Measurements from ENCODE around the gene GRK5.
"Not testable (repeated sequence)": the region's sequence is repeated elsewhere in the genome, so short reads cannot be mapped to it uniquely, and the experiment has no call there.

GRK5 gene

DNA sequence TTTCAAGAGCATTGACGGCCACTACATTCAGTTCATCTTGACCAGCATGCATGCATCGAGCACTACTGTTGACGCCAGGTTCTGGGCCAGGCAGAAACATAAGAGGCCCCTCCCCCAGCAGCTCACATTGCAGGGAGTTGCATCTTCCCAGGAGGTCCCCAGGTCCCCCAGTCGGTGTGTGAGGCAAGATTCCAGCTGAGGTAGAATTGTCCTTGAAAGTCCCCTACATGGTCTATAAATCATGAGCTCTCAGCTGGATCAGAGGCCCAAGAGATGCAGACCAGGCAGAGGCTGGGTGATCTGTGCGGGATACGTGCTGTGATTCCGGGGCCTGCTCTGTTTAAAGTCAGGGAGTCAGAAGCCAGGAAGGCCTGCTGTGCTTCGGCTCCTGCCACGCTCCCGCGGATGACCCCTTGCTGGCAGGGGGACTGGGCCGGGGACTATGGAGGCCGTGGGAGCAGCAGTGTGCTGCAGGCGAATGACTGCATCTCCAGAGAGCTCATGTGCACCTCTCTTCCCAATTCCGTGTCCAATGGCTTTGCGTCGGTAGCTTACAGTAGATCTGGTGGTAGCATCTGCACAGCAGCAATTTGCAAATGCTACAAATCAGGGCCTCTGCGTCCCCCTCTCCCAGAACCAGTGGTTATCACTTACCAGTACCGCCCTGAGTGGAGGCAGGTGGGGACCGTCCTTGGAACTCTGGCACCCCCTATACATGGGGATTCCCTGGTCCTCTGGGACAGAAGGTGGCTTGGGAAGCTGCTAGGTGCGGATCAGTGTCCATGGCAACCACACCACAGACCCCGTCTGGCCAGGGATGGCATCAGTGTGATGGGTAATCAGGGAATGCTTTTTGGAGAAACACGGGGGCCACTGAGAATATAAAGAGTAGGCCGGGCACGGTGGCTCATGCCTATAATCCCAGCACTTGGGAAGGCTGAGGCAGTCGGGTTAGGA is 241.5 kb downstream of the GRK5 start:
- no peak for DNase-seq

DNA sequence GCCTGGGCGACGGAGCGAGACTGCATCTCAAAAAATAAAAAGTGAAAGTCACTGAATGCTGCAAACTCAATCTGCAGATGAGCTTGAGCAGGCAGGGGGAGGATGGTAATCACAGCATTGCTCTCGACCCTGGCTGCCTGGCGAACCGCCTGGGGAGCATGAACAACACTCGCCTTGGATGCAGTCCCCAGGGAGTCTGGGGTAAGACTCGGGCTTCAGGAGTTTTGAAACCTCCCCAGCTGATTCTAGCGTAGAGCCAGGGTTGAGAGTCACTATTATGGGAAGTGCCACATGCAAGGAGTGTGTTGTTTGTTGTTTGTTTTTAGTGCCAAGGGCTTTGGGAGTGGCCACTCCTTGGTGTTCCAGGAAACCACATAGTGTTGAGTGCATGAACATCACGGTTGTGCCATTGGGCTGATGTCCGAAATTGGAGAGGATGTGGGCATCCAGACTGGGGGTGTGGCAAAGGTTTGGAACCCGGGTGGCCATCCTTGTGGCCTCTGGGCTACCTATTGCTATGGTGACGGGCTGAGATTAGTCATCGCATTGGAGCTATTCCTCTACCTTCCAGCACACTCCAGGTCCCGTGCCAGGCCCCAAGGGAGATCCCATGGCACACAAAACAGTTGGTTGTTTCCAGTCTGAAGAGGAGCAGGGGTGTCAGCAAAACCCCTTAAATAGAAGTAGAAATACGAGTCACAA is 242.5 kb downstream of the GRK5 start:
- DNase-seq: no peak

DNA sequence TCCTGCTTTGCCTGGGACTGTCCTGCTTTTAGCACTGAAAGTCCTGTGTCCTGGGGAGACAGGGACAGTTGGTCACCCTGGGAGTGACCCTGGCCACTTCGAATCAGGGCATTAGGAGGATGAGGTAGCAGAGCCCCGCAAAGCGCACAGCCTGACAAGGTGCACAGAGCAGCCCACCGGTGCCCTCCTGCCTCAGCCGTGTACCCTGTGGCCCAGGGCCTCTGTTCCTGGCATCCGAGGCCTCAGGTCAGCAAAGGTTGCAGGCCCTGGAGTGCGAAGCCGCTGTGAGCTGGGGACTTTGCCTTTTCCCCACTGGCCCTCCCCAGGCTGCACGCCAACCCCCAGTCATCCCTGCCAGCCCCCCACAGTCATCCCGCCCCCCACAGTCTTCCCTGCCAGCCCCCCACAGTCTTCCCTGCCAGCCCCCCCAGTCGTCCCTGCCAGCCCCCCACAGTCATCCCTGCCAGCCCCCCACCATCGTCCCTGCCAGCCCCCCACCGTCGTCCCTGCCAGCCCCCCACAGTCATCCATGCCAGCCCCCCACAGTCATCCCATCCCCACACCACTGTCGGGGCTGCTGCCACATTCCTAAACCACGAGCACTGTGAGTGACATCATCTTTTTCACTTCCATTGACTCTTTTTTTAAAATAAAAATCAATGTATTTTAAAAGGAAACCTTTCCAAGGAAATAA is 243.4 kb downstream of the GRK5 start:
- DNase-seq: no peak

DNA sequence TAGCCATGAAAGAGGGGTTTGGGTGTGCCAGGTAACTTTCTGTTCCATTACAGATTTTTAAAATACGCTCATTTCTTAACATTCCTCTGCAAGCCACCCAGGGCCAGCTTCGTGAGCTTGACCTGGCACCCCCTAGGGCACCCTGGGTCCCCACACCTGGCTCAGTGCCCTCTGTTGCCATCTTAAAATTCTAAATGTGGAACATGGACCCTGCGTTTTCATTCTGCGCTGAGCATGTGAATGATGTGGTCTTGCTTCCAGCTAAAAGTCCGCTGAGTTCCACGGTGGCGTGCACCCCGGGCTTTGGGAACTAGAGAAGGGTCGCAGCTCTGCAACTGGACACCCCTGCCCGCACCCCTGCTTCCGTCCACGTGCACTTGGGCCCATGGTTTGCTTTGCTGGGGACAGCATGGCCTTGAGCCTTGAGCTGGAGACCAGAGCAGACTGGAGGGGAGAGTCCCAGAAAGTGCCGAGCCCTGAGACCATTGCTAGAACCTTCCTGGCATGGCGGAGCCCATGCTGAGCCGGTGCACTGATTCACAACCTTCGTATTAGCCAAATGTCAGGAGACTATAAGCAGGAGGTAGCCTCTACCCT is 244.0 kb downstream of the GRK5 start:
- no peak for DNase-seq

DNA sequence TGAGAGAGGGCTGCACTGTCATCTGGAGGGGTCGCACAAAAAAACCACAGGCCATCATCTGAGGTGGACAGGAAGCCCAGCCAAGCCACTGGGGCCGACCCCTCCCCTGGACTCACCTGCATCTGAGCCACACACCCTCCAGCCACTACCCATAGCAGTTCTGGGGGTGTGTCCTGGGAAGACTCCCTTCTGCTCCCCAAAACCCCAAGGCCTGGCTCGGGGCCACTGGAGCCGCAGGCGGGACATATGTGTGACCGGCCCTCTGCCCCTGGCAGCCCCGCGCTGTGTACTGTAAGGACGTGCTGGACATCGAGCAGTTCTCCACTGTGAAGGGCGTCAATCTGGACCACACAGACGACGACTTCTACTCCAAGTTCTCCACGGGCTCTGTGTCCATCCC is 245.0 kb downstream of the GRK5 start:
- no peak for DNase-seq

DNA sequence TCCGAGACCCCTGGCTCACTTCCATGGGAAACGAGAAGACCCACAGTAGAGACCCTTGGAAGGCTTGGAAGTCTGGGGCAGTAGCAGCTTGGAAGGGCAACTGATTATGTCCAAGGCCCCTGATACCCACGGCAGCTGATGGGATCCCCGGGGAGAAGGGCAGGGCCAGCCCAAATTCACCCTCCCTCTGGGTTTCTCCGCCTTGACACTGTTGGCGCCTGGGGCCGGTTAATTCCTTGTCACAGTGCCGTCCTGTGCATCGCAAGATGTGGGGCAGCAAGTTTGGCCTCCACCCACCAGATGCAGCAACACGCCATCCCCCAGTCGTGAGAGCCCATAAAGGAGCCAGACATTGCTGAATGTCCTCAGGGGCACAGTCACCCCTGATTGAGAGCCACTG is 245.9 kb downstream of the GRK5 start:
- DNase-seq: no peak

DNA sequence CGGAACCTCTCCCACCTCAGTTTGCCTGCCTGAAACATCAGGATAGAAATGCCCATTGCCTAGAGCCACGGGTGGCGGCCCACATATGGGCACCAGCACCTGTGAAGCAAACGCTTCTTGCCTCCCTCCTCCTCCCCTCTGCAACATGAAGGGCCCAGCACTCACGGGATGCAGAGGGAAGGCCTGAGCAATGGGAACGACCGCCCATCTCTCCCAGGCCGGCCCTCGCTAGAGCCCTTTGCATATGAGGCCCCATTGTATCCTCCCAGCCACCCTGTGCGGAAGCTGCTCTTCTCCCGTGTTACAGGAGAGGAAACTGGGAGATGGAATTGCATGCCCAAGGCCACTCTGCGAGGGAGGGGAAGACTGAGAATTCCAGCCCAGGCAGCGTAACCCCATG is 246.9 kb downstream of the GRK5 start:
- no peak for DNase-seq

DNA sequence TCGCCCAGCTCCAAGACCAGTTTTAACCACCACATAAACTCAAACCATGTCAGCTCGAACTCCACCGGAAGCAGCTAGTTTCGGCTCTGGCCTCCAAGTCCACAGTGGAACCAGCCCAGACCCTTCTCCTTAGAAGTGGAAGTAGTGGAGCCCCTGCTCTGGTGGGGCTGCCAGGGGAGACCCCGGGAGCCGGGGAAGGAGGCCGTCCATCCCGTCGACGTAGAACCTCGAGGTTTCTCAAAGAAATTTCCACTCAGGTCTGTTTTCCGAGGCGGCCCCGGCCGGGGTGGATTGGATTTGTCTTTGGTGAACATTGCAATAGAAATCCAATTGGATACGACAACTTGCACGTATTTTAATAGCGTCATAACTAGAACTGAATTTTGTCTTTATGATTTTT is 247.6 kb downstream of the GRK5 start:
- no peak for DNase-seq

DNA sequence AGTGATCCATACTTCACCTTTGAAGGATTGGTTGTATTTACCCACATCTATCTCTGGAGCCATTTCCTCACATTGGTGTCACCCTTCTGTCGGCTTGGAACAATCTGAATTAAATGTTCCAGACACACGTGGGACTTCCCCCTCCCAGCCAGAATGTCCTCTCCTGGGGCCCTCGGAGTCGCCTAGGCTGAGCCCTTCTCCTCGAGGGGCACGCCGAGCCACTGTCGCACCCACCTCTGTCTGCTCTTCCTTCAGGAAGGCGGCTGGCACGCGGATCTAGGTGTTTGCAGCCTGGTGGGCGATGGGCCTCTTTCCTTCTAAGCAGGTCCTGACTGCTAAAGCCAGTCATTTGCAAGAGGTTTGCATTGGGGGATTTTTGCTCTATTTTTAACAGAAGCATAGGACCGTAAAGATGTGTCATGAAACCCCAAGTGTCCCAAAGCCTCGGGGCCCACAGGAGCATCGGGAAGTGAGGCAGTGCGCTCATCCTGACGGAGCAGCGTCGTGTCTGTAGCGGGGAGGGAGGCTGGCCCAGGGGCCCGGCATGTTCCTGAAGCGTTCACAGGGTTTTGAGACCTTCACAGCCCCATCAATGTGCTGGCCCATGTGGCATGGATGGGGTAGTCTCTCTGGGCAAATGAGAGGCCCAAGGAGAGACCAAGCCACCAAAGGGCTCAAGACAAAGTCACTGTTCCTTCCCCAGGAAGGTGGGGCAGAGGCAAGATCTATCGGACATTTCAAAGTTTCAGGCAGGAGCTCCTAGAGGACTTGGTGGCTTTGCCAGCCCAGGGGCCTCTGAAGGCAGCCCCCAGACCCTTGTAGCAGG is 248.5 kb downstream of the GRK5 start:
- no peak for DNase-seq

DNA sequence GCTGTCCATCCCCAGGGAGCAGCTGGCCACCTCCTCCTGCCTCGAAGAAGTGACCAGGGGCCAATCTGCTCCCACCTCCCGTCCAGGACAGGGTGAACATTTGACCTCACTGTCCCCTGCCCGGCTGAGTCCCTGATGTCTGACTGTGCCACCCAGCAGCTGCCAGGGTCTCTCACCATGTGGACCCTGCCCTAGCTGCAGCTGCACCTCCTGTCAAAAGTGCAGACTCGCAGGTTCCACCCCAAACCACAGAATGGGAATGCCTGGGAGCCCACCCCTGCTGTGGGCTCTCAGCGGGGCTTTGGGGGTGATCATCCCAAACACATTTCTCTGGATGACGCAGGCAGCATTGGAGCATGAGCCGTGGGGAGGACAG is 249.1 kb downstream of the GRK5 start:
- DNase-seq: no peak

DNA sequence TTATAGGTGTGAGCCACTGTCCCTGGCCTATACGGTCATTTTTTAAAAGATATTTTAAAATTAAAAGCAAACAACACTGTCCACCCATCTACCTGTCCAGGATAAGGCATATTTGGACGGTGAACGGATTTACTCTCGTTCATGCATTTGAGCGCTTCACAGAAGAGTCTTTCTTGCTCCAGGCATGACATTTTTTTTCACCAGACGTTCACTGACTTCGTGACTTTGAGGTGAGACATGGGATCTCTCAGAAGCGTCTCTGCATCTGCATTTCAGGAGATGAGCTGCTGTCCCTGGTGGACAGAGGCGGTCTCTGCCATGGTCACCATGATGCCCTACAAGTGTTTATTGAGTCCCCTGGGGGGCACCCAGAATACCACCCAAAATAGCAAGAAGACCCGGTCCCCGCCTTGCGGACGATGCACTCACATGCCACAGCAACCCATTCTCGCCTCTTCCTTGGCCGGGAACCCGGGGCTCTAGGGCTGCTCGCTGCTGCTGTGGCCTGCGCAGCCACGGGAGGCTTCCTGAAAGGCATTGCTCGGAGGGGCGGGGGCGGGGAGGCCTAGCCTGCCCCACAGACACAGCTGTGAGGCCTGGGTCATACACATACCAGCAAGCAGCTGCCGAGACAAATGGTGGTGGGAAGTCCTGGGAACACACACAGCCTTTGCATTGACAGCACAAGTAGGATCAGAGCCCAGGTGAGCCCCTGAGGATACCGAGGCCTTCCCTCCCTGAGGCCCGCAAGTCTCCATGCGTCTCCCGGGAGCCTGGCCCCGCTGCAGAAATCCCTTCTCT is 250.8 kb downstream of the GRK5 start:
- no peak for DNase-seq

DNA sequence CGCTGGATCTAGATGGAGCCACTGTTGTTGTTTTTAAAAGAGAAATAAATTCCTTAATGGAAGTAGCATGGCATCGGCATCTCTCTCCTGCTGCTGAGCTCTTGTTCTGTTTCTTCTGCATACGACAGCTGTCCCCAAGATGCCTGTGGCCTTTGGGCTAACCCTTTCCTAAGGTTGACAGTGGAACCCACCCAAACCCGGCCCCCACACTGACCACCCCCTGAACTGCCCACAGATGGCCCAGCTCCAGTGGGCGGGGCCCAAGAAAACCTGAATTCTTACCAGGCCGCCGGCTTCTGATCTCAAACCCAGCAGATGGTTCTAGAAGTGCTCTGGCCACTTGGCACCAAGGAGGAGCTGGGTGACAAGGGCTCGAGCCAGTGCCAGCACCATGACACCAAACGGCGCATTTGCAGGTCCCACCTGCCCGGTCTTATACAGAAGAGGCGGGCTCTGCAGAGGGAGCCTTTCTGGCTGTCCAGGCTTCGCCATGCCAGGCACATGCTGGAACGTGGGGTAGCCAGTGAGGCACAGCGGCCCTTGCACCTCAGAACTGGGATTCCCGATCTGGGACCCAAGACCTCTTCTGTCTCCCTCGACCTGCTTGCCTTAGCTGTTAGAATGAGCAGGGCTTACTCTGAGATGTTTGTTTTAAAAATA is 252.4 kb downstream of the GRK5 start:
- DNase-seq: no peak

DNA sequence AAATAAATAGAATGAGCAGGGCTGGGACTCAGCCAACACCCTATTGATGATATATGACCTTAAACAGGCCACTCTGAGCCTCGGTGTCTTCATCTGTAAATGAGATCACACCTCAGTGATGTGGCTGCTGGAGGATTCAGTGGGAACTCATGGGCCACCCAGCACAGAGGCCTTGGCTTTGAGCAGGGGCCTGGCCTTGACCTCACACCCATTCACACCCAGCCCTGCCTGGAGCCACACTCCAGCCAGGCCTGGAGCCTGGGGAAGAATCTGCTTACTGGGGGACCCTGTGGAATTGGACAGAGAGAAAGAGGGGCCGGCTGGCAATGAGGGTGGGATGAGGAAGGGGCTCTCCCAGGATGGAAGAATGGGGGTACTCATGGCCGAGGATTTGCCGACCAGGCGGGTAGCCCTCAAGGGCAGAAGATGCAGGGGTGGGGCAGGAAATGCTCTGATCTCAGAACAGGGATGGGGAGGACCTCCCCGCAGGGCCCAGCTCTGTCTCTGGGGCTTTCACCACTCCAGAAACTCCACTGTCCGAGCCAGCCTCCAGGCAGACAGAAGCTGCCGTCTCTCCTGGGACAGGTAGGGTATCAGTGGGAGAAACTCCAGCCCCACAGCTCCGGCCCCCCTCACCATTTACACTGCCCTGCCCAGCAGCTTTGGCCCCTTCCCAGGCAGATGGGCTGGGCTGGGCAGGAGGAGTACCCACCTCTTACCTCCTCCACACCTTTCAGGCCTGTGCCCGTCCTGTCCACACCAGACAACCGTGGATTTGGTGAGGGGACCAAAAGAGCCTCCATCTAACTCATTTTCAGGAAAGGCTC is 253.2 kb downstream of the GRK5 start:
- no peak for DNase-seq

DNA sequence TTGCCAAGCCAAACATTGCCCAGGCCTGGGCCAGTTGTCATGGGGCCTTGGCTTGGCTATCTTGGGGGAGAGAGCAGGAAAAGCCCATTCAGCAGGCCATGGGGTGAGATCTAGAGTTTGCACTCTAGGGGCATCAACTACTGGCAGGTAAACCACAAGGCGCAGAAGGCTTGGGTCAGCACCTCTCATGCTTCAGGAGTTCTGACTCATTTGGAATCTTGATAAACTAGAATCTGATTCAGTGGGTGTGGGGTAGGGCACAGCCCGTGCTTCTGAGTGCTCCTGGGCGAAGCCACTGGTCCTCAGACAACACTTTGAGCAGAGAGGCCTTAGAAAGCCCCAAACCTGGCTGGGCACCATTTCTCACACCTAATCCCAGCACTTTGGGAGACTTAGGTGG is 254.0 kb downstream of the GRK5 start:
- DNase-seq: no peak

DNA sequence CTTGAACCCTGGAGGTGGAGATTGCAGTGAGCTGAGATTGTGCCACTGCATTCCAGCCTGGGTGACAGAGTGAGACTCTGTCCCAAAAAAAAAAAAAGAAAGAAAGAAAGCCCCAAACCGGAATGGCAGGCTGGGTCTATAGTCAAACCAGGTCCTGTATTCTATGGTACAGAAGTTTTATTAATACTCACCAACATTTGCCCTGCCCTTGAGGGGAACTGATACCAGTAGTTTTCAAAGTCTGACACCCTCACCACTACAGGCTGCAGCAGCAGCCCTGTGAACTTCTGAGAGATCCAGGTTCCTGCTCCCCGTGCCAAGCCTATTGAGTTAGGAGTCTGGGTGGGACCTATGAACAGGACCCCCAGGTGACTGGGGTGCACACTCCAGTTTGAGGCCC is 254.6 kb downstream of the GRK5 start:
- no peak for DNase-seq

DNA sequence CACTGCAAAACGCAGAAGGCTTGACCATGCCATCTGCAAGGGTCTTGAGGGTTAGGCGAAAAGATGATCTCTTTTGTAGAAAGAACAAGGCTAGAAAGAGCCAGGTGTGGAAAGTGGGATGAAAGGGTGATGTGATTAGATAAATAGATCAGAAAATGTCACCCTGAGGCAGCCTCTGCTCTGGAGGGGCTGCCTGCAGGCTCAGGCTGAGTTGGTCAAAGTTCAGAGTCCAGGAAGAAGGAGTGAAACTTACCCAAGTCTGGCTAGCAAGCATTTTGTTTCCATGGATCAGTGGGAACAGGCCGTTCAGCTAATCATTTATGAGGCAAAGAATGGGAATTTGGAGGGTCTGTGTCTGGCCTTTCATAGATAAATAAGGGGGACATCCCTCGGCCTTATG is 255.4 kb downstream of the GRK5 start:
- DNase-seq: no peak

DNA sequence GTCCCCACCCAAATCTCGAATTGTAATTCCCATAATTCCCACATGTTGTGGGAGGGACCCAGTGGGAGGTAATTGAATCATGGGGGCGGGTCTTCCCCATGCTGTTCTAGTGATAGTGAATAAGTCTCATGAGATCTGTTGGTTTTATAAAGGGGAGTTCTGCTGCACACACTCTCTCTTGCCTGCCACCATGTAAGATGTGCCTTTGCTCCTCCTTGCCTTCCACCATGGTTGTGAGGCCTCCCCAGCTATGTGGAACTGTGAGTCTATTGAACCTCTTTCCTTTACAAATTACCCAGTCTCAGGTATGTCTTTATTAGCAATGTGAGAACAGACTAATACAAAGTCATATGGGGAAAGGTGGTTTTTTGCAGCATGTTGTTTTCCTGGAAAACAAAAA is 255.8 kb downstream of the GRK5 start:
- not testable (repeated sequence) for DNase-seq

DNA sequence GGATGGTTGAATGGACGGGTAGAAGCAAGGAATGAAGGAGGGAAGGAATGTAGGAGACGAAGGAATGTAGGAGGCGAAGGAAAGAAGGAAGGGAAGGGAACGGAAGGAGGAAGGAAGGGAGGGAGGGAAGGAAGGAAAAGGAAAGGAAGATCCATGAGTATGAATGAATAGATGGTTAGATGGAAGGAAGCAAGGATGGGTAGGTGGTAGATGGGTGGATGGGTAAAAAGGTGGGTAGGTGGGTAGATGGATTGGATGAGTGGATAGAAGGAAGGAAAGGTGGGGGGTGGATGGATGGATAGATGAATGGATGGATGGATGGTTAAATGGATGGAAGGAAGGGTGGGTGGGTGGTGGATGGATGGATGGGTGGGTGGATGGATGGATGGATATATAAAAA is 257.7 kb downstream of the GRK5 start:
- DNase-seq: no peak

DNA sequence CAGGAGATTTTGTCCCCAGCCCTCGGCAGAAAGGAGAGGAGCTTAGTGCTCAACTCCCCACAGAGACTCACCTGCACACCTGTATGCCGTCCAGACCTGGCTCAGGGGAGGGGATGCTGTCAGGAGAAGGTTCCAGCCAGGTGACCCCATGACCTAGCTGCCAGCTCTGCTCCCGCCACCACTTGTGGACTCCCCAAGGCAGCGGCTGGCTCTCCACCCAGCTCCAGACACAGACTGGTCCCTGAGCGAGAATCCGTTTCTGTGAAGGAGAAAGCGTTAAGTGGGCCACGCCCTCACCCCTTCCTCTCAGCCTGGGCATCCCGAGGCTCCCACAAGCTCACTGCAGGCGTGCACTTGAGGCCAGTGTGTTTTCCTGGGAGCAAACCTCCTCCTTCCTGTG is 258.7 kb downstream of the GRK5 start:
- DNase-seq: no peak

DNA sequence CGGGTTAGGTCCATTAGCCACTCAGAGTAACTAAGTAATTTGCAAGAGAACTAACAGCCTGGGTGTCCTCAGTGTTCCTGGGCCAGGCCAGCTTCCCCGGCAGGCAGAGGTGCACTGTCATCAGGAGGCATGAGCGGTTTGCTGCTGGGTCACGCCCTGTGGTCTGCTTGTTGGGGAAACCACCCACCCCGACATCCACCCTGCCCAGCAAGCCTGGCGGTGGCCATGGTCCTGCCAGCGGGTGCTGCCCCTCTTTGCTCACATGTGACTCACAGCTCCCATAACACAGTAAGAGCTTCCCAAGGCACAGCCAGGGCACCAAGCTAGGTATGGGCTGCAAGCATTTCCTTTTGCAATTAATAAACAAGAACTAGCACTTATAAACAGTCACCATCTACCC is 259.3 kb downstream of the GRK5 start:
- no peak for DNase-seq
